HG02981 (cell line): ENCODE data around the gene C19orf47.
"Not testable (repeated sequence)": the region's sequence is repeated elsewhere in the genome, so short reads cannot be mapped to it uniquely, and the experiment has no call there.

Source experiments
- ATAC-seq: cut with Tn5 transposase; IDR thresholded peaks from one replicate; pipeline ENCODE4 v1.9.1; 2021; ENCODE audit warnings: mild to moderate bottlenecking, moderate library complexity; ENCODE audit not compliant: unreplicated experiment

C19orf47 gene

GRCh38 chr19:40377876-40378385, 29.7 kb upstream of the C19orf47 start:
- no peak for ATAC-seq

- ATAC-seq, result no peak
Measured at GRCh38 chr19:40376286-40376862, 28.2 kb upstream of the C19orf47 start.

GRCh38 chr19:40374084-40374483, 25.9 kb upstream of the C19orf47 start:
- ATAC-seq, result no peak

DNA sequence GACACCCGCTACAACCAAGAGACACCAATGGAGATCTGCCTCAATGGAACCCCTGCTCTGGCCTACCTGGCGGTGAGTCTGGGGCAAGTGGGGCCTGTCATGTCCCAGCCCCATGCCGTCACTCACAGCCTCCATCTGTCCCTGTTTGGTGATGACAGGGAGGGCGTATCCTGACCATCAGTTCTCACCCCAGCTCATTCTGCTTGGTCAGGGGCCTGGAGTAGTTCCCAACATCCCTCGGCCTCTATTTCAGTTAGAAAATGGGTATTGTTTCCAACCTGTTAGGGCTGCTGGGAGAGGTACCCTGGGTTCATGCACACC, 23.6 kb upstream of the C19orf47 start:
- no peak for ATAC-seq

- ATAC-seq, result no peak
Measured at GRCh38 chr19:40370997-40371801, 23.0 kb upstream of the C19orf47 start.

DNA sequence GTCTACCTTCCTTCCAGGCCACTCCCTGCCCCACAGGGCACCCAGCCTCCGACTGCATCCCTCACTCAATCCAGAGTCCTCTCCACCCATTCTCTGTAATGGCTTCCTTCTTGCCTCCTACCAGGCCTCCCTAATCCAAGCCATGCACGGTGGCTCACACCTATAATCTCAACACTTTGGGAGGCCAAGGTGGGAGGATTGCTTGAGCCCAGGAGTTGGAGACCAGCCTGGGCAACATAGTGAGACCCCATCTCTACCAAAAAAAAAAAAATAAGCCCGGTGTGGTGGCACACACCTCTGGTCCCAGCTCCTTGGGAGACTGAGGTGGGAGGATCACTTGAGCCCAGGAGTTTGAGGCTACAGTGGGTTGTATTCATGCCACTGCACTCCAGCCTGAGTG, 22.1 kb upstream of the C19orf47 start:
- ATAC-seq, result not testable (repeated sequence)

DNA sequence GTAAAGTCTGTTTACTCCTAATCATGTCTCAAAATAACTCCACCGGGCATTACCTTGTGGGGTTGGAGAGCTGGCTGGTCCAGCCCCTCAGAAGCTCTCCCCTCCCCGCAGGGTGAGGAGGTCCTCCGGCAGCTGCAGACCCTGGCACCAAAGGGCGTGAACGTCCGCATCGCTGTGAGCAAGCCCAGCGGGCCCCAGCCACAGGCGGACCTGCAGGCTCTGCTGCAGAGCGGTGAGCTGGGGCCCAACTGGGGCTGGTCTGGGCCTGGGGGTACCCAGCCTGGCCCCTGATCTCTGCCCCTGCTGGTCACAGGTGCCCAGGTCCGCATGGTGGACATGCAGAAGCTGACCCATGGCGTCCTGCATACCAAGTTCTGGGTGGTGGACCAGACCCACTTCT, 21.6 kb upstream of the C19orf47 start:
- ATAC-seq, result no peak

DNA sequence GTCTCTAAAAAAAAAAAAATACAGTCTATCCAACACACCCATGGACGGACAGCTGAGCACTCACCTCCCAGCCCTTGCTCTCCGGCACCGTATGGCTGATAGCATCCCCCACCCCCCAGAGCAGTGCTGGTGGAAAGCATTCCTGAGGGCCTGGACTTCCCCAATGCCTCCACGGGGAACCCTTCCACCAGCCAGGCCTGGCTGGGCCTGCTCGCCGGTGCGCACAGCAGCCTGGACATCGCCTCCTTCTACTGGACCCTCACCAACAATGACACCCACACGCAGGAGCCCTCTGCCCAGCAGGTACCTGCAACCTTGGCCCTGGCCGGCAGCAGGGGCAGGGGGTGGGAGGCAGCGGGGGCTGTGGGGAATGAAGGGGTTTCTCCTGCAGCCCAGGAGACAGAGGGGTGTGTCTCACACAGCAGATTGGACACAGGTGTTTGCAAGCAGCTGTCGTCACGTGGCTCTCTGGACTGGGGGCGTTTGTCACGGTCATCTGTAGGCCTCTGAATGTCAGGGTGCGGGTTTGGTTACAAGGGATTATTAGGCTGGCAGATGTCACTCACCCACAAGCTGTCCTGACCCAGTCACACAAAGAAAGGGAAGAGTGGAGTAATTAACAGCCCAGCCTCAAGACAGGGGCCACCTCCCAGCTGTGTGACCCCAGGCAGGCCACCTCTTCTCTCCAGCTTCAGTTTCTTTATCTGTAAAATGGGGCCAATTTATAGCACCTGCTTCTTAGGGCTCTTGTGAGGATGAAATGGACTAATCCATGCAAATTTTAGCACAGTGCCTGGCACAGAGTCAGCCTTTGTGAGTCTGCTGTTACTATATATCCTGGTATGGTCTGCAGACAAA, 19.6 kb upstream of the C19orf47 start:
- ATAC-seq, result no peak

DNA sequence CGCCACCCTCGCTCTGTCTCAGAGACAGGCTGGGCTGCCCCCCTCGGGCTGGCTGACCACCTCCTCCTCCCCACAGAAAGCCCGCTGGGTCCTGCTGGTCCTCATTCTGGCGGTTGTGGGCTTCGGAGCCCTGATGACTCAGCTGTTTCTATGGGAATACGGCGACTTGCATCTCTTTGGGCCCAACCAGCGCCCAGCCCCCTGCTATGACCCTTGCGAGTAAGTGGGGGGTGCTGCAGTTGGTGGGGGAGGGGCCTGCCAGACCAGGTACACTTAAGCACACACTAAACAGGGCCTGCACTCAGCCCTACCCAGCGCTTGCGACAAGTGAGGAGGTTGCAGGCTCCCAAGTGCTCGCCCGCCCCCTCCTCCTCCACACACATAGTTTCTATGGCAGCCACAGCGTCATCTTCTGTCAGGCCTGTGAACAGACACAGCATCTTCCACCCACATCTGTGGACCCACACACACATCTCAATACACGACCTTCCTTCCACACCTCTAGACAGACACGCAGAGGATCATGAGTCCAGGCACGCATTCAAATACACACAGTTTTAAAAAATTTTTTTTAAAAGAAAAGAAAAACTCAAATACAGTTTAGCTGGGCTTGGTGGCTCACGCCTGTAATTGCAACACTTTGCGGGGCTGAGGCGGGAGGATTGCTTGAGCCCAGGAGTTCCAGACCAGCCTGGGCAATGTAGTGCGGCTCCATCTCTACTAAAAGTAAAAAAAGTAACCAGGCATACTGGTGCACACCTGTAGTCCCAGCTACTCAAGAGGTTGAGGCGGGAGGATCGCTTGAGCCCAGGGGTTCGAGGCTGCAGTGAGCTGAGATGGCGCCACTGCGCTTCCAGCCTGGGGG, 18.7 kb upstream of the C19orf47 start:
- no peak for ATAC-seq

DNA sequence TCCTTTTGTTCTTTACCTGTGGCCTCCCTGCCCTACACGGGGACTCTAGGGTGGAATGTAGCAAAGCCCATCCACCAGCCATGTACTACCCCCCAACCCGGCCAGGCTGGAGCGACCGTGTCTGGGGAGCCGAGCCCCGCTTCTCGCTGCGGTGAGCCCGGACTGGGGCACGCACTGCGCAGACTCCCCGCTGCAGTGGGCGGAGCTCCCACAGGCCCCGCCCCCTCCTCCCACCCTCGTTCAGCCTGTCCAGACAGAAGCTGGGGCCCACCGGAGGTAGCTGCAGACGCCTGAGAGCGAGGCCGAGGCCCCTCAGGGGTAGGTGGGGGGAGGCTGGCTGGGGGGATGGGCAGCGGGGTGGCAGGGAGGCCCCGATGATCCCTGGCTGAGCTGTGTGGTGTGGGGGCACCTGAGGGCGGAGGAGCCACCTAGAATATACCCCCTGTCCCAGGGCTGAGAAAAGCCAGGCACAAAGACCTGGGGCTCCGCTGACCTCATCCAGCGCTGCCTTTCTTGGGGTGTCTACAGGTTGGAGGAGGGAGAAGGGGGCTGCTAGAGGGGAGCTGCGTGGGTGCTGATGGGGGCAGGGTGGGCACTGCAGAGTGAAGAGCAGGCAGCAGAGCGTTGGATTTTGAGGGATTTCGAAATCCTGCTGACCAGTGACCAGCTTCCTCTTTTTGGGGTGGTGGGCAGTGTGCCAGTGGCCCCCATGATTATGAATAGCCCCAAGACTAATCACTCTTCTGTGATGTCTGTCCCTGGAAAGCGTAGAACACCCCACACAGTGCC, 17.6 kb upstream of the C19orf47 start:
- ATAC-seq, result no peak

DNA sequence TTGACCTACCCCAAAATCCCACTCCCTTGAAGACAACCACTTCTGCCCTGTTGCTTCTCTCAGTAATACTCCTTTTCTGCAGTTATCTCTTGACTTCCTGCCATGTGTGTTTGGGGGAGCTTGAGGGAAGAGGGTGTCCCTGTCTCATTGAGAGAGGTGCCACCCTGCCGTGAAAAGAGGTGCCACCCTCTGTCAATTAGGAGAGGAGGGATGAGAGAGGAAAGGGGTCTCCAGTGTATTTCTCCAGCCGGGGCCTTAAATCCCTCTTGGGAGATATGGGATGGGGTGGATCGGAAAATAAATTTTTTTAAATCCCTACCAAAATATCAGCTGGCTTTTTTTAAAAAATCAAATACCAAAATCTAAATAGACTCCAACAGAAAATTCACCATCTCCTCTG, 16.8 kb upstream of the C19orf47 start:
- no peak for ATAC-seq

DNA sequence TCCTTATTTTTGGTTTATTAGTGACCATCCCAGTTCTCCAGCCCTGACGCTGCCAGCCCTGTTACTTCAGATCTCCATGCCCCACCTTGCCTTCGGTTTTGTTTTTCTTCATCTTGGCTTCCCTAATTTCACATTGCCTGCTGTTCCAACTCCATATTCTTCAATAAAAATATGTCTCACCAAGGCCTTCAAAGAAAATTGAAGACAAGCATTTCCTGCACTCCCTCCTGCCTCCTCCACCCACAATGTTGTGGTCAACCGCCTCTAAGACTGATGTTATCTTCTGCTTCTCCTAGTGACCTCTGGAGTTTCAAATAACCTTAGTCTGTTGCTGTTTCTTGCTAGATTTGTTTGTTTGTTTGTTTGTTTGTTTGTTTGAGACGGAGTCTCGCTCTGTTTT, 14.9 kb upstream of the C19orf47 start:
- ATAC-seq, result no peak

- no peak for ATAC-seq
Measured at GRCh38 chr19:40362160-40362559, 14.0 kb upstream of the C19orf47 start.

DNA sequence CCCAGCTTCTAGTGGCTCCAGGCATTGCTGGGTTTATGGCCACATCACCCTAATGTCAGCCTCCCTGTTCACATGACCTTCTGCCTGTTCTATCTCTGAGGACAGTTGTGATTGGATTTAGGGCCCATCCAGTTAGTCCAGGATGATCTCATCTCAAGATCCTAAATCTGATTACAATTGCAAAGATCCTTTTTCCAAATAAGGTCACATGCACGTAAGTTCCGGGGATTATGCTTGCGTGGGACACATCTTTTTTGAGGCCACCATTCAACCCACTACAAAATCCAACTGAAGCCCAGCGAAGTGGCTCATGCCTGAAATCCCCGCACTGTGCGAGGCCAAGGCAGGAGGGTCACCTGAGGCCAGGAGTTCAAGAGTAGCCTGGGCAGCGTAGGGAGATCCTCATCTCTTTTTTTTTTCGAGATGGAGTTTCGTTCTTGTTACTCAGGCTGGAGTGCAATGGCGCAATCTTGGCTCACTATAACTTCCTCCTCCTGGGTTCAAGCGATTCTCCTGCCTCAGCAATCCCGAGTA, 12.6 kb upstream of the C19orf47 start:
- no peak for ATAC-seq

DNA sequence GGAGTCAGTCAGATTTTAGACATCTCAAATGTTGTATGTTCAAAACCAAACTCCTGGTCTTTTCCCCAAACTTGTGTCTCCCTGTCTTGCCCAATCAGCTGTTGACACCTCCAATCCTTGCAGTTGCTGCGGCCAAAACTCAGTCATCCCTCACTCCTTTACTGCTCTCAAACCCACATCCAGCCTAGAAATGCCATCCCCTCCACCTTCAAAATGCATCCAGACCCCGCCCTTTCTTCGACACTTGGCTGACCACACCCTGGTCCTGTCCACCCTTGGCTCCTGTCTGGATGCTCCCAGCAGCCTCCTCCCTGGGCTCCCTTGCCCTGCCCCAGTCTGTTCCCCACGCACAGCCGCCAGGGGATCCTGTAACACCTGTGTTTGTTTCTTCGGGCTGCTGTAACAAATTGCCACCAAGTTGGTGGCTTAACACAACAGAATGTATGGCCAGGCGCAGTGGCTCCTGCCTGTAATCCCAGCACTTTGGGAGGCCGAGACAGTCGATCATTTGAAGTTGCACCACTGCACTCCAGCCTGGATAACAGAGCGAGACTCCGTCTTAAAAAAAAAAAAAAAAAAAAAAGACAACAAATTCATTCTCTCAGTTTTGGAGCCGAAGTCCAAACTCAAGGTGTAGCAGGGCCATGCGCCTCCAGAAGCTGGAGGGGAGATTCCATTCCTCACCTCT, 12.0 kb upstream of the C19orf47 start:
- no peak for ATAC-seq

- no peak for ATAC-seq
Measured at GRCh38 chr19:40358773-40359172, 10.6 kb upstream of the C19orf47 start.

- ATAC-seq, result no peak
Measured at GRCh38 chr19:40357640-40358039, 9.4 kb upstream of the C19orf47 start.

- ATAC-seq, result no peak
Measured at GRCh38 chr19:40356681-40357595, 8.7 kb upstream of the C19orf47 start.
